HG02884 (cell line): ENCODE data around the gene TPT1.
A peak's percentile ranks its signal among the peaks of the same experiment; 100 is the strongest.
"Not testable (repeated sequence)": the region's sequence is repeated elsewhere in the genome, so short reads cannot be mapped to it uniquely, and the experiment has no call there.

Experiments used
- ATAC-seq: cut with Tn5 transposase; IDR thresholded peaks from one replicate; pipeline ENCODE4 v1.9.1; 2021; ENCODE audit warnings: mild to moderate bottlenecking, moderate library complexity; ENCODE audit not compliant: unreplicated experiment

TPT1 gene

DNA sequence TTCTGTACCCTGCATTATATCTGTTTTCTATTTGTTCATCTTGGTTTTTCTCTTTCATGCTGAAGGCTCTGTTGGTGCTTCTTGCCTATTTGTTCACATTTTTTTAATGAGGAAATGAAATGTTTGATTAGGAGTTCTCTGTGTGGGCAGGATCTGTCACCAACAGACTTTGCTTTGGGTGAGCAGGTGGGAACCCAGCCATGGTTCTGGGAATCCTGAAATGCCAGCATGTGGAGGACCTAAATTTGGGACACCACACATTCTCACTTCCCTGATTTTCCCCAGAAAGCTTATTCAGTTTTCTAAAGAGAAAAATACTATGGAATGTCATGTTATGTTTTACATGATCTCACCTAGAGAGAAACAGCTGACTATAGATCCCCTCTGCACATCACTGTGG, 34.0 kb downstream of the TPT1 start:
- no peak for ATAC-seq

DNA sequence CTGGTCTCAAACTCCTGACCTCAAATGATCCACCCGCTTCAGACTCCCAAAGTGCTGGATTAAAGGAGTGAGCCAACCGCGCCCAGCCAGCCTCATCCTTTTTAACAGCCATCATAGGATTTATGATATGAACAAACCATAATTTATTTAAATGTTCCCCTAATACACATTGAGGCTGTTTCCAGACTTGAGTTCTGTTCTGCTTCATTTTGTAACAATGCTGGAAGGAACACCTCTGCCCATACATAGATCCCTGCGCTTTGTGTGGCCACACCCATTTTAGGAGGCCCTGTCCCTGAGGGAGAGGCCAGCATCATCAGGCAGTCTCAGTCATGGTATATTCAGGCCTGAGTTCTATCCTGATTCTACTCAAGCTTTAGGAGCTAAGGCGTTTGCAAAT, 35.9 kb downstream of the TPT1 start:
- ATAC-seq: no peak

DNA sequence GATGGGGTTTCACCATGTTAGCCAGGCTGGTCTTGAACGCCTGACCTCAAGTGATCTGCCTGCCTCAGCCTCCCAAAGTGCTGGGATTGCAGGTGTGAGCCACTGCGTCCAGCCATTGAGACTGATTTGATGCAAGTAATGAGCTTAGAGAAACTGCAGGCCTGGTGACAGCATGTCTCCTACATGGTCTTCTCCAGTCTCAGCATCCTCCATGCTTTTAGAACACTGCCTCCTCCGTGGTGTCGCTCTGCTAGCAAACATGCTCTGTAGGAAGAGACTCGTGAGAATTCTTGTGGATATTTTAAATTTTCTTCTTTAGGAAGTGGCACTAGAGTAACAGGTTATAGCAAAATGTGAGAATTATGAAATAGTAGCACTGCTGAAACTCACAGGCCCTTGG, 37.1 kb downstream of the TPT1 start:
- ATAC-seq: no peak

DNA sequence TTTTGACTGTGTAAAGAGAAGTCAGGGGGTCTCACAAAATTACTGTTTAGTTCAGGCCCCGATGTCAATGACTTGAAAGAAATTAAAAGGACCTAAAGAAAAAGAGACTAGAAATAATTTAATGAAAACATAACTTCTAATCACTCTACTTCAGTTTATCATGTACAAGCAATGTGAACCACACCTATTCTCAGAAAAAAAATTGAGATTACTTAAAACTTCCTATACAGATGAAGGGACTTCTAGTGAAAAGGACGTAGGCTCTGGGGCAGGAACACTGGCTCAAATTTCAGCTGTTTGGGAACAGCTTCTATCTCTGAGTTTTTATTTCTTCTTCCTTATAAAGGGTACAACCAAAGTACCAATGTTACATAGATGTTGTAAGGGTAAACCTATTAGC, 38.0 kb downstream of the TPT1 start:
- ATAC-seq: no peak

DNA sequence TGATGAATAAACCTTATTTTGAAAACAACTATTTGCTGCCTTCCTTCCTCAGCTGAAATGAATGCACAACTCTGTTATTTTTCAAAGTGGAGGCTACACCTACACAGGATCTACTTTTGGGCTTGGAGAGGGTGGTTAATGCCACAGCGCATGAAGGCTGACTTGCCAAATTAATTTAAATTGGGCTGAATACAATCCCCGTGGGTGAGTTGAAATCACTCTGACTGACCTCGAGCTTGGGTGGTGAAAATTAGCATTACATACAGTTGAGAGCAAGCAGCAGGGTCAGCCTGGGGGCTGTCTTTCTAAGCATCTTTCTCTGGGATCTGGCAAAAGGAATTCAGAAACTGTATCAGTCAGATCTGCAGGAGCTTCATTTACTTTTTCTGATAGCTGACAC, 38.5 kb downstream of the TPT1 start:
- no peak for ATAC-seq

- ATAC-seq: no peak
Measured at GRCh38 chr13:45301263-45301662, 39.7 kb downstream of the TPT1 start.

- no peak for ATAC-seq
Measured at GRCh38 chr13:45300190-45300985, 40.6 kb downstream of the TPT1 start.

- no peak for ATAC-seq
Measured at GRCh38 chr13:45299194-45299593, 41.8 kb downstream of the TPT1 start.

DNA sequence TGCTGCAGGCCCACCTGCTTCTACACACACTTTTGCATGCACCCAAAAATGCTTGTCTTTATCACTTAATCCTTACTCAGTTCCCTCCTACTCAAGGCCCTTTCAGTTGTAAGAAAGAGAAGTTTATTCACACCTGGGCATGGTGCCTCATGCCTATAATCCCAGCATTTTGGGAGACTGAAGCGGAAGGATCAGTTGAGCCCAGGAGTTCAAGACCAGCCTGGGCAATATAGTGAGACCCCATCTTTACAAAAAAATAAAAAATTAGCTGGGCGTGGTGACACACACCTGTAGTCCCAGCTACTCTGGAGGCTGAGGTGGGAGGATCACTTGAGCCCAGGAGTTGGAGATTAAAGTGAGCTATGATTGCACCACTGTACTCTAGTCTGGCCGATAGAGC, 42.4 kb downstream of the TPT1 start:
- not testable (repeated sequence) for ATAC-seq

GRCh38 chr13:45298206-45298505, 42.8 kb downstream of the TPT1 start:
- no peak for ATAC-seq

- ATAC-seq: peak; percentile 80
Measured at GRCh38 chr13:45297456-45298205, 43.4 kb downstream of the TPT1 start.

GRCh38 chr13:45296259-45296658, 44.7 kb downstream of the TPT1 start:
- ATAC-seq: no peak

GRCh38 chr13:45295536-45295935, 45.4 kb downstream of the TPT1 start:
- ATAC-seq: no peak

GRCh38 chr13:45292176-45292575, 48.8 kb downstream of the TPT1 start:
- ATAC-seq: no peak

- ATAC-seq: no peak
Measured at GRCh38 chr13:45289936-45290563, 50.9 kb downstream of the TPT1 start.
